Upper lobe of right lung (tissue), 1 donor: ENCODE data around the gene TPRG1. TPM values are rescaled to one million over a fixed set of nuclear protein-coding genes. Genes with fewer than 3 reads are reported as not detected.

ENCODE experiments used
- ATAC-seq: fragments of 200-7000 bp; cut with Tn5 transposase; one replicate; pipeline ENCODE4 v1.9.1; 2020; ENCODE audit warnings: mild to moderate bottlenecking, moderate library complexity
- DNase-seq: peaks from one replicate; pipeline ENCODE4 v3.0.0-alpha.2; 2020
- H3K27ac ChIP-seq: fragments of 200-600 bp; one replicate; pipeline ENCODE4 v1.8.0; 2022
- H3K27me3 ChIP-seq: fragments of 200-600 bp; one replicate; pipeline ENCODE4 v1.8.0; 2022; ENCODE audit warnings: mild to moderate bottlenecking
- H3K36me3 ChIP-seq: fragments of 200-600 bp; one replicate; pipeline ENCODE4 v1.8.0; 2022
- H3K4me1 ChIP-seq: fragments of 200-600 bp; one replicate; pipeline ENCODE4 v1.8.0; 2022
- H3K4me3 ChIP-seq: fragments of 200-600 bp; one replicate; pipeline ENCODE4 v1.8.0; 2022; ENCODE audit warnings: mild to moderate bottlenecking
- H3K9me3 ChIP-seq: fragments of 200-600 bp; one replicate; pipeline ENCODE4 v1.8.0; 2022
- intact Hi-C: fragments of 100-400 bp; cut with DNase I; formaldehyde crosslinking; loops from one replicate; pipeline ENCODE4 v1.11.0; 2022
- total RNA-seq: library from RNA; stranded (reverse); fragmentation: NEBNext Ultra II Directional; extraction: Animal tissue kit (Norgen Biotek cat#: 25700); gene quantifications from one replicate; pipeline ENCODE4 v1.2.1, GENCODE V29; 2021
- TF ChIP-seq, protein P1 (sequence below): fragments of 200-600 bp; IDR thresholded peaks from one replicate; pipeline ENCODE4 v1.8.0; 2022; ENCODE audit warnings: antibody characterized with exemption
- donor health status: DM: no; HTN: yes; CAD: no; lungs with severe emphysema.

The TPRG1 gene
- total RNA-seq, 1 donor from 2014 or later, result 22.3 TPM

DNA sequence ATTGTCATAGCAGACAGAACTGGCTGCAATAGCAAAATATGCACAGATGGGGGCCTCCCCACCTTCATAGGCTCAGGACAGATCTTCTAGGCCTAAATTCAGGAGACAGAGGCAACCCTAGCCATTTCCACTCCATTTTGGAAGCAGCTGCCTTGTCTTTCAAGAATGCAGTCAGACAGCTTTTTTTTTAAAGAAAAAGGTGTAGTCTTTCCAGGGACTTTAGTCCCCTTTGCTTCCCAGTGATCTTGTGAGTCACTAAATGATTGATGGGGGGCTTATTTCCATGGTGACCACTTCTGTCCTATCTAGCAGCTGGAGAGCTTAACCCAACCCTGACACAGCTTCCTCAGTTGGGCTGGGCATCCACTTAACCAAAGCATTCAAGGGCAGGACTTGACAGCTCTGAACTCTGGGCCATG is 165.9 kb downstream of the TPRG1 start:
- Histone ChIP-seq H3K27me3 (no peaks in the 10 kb centered on the region), H3K4me3 (no peak overlapping the region), H3K36me3 (no peaks in the 10 kb centered on the region), H3K4me1 (no peaks in the 10 kb centered on the region), H3K27ac (no peak overlapping the region), H3K9me3 (no peaks in the 10 kb centered on the region)
- intact Hi-C loops, result no loop called here
- TF ChIP-seq, protein P1, sequence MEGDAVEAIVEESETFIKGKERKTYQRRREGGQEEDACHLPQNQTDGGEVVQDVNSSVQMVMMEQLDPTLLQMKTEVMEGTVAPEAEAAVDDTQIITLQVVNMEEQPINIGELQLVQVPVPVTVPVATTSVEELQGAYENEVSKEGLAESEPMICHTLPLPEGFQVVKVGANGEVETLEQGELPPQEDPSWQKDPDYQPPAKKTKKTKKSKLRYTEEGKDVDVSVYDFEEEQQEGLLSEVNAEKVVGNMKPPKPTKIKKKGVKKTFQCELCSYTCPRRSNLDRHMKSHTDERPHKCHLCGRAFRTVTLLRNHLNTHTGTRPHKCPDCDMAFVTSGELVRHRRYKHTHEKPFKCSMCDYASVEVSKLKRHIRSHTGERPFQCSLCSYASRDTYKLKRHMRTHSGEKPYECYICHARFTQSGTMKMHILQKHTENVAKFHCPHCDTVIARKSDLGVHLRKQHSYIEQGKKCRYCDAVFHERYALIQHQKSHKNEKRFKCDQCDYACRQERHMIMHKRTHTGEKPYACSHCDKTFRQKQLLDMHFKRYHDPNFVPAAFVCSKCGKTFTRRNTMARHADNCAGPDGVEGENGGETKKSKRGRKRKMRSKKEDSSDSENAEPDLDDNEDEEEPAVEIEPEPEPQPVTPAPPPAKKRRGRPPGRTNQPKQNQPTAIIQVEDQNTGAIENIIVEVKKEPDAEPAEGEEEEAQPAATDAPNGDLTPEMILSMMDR, result no peak
- no peak for ATAC-seq
- no peak for DNase-seq

DNA sequence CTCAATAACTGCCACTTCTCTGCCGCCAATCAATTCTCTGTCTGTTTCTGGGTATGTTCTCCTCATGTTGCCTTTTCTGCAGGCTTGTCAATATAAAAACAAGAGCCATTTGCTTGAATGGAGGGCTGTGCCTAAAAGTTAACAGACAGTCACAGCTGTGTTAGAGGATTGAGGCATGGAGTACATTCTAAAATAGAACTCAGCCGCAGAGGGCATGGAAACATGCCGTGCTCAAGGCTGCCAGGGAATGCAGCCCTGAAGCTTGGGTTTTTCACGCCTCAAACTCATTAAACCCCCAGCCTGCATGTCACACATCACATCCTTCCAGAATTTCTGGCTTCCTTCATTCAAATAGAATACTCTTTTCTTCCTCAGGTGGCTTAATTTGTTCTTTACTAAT is 166.6 kb downstream of the TPRG1 start:
- H3K36me3 ChIP-seq, result no peaks in the 10 kb centered on the region
- H3K4me3 ChIP-seq, result no peak overlapping the region
- no peak overlapping the region for H3K27ac ChIP-seq
- H3K9me3 ChIP-seq, result no peaks in the 10 kb centered on the region
- no peaks in the 10 kb centered on the region for H3K27me3 ChIP-seq
- intact Hi-C loops, result no loop called here
- TF ChIP-seq, protein P1, result no peak
- ATAC-seq (no peak), DNase-seq (no peak)
- H3K4me1 ChIP-seq, result no peaks in the 10 kb centered on the region

DNA sequence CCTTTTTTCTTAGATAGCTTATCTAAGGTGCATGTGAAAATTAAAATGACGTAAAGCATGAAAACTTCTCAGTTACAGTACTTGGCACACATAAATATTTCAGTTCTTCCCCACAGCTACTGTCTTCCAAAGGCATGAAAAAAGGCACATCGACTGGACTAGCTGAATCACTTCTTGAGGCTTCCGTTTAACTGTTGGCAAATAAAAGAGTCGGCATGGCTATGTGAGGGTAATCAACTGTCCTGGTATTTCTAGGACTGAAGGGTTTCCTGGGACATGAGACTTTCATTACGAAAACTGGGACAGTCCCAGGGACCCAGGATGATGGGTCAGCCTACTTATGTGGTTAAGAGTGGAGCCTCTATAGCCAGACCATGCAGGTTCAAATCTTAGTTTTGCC is 168.2 kb downstream of the TPRG1 start:
- H3K27ac ChIP-seq, result no peak overlapping the region
- H3K9me3 ChIP-seq, result no peaks in the 10 kb centered on the region
- no peak for ATAC-seq
- H3K4me1 ChIP-seq, result no peaks in the 10 kb centered on the region
- no peak for DNase-seq
- TF ChIP-seq, protein P1, result no peak
- H3K27me3 ChIP-seq, result no peaks in the 10 kb centered on the region
- H3K36me3 ChIP-seq, result no peaks in the 10 kb centered on the region
- no peak overlapping the region for H3K4me3 ChIP-seq
- intact Hi-C loops, result no loop called here

DNA sequence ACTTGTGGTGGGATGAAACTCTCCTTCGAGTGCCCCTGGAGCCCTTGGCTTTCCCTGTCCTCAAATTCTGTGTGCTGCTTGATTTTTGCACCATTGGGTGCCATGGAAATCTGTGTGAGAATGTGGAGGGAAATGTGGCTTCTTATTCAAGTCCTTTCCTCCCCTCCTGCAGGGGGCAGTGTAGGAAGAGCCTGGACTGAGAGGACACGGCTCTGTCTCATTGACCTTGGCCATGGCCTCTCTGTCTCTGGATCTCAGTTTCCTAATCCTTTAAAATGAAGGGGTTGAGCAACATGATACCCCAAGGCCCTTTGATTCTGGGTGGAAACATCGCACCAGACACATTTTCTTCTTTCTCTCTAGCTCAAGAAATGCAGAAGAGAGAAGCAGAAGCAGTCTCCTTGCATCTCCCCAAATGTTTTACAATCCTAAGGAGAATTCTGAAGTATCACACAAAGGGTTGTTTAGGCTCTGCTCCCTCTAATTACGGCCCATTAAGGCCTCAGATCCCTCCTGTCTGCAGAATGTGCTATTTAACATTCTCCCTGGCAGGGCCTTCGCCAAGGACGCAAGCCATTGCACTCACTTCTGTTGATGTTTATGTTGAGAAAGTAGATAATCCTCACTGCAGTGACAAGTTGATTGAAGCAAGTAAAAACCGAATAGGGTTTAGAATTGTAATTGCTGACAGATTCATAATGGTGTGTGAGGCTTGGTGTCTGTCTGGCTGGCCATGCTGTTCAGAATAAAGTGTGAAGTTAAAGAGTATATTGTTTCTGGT is 169.1 kb downstream of the TPRG1 start:
- ATAC-seq, result no peak
- H3K4me1 ChIP-seq, result no peaks in the 10 kb centered on the region
- intact Hi-C loops, result no loop called here

DNA sequence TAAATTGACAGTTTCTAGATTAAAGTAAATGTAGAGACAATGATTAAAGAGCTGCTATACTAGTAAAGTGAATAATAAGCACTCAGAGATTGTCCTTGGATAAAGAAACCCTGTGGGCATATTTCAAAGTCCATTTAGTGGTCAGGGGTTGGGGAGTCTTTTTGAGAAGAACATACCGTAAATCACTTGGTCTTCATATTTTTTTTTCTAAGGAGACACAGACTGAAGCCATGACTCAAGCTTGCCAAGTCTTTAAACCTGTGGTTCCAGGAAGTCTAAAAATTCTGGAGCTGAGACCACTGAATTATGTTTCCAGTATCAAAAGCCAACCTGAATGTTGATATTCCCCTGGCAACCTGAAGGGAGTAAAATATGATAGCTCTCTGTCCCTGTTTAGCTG is 171.0 kb downstream of the TPRG1 start:
- DNase-seq (no peak), ATAC-seq (no peak)
- Histone ChIP-seq H3K27ac (no peak overlapping the region), H3K9me3 (no peaks in the 10 kb centered on the region), H3K27me3 (no peaks in the 10 kb centered on the region), H3K36me3 (no peaks in the 10 kb centered on the region), H3K4me1 (no peaks in the 10 kb centered on the region), H3K4me3 (no peak overlapping the region)
- TF ChIP-seq, protein P1, result no peak
- intact Hi-C loops, result no loop called here

More for the DNA sequence above, 169.1 kb downstream of the TPRG1 start:
- no peaks in the 10 kb centered on the region for H3K36me3 ChIP-seq
- DNase-seq, result no peak
- H3K9me3 ChIP-seq, result no peaks in the 10 kb centered on the region
- H3K27ac ChIP-seq, result no peak overlapping the region
- no peaks in the 10 kb centered on the region for H3K27me3 ChIP-seq
- H3K4me3 ChIP-seq, result no peak overlapping the region
- TF ChIP-seq, protein P1, result peak; percentile 8
